ENCODE data around the gene PRSS48.

The PRSS48 gene

DNA sequence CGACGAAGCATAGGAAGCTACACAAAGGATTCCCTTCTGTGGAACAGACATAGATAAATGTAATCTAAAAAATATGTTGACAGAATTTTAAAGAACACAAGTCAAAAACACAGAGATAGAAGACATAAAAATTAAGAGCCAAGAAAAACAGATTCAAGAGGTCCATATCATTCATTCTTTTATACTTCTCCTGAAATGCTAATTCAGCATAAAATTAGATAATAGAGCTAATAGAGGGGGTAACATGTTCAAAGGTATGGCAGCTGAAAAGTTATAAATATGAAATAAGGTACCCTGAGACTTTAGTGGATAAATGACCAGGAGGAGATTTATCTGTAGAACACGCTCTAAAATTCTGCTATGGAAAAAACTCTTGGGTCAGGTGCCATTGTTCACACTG, 37.4 kb upstream of the PRSS48 start:
- Histone ChIP-seq H3K4me2 (ENCODE audit: low read length) (no peak overlapping the region), H3K9me3 (ENCODE audit: control insufficient read depth, low read length) (no peaks in the 10 kb centered on the region), H3K79me2 (no peaks in the 10 kb centered on the region), H3K9ac (no peak overlapping the region), H2AFZ (no peak overlapping the region), H3K27ac (no peak overlapping the region), H3K36me3 (ENCODE audit: control insufficient read depth, insufficient read depth, low read length) (no peaks in the 10 kb centered on the region), H3K4me1 (no peaks in the 10 kb centered on the region), H3K27me3 (ENCODE audit: control insufficient read depth, insufficient read depth, low read length) (no peaks in the 10 kb centered on the region), H3K4me3 (ENCODE audit: low read depth, low read length) (no peak overlapping the region)
- TF ChIP-seq CTCF (IDR thresholded peaks at IDR 0.05): no peak

GRCh38 chr4:151242305-151242704, 34.7 kb upstream of the PRSS48 start:
- no peaks in the 10 kb centered on the region for H3K36me3 ChIP-seq (ENCODE audit: control insufficient read depth, insufficient read depth, low read length)
- H3K27ac ChIP-seq: no peak overlapping the region
- H3K4me1 ChIP-seq: no peaks in the 10 kb centered on the region
- TF ChIP-seq CTCF (IDR thresholded peaks at IDR 0.05): no peak
- no peak overlapping the region for H3K4me2 ChIP-seq (ENCODE audit: low read length)
- no peaks in the 10 kb centered on the region for H3K79me2 ChIP-seq
- H3K27me3 ChIP-seq (ENCODE audit: control insufficient read depth, insufficient read depth, low read length): no peaks in the 10 kb centered on the region
- no peak overlapping the region for H3K9ac ChIP-seq
- H3K4me3 ChIP-seq (ENCODE audit: low read depth, low read length): no peak overlapping the region
- no peaks in the 10 kb centered on the region for H3K9me3 ChIP-seq (ENCODE audit: control insufficient read depth, low read length)
- H2AFZ ChIP-seq: no peak overlapping the region

GRCh38 chr4:151246742-151247141, 30.2 kb upstream of the PRSS48 start:
- Histone ChIP-seq H3K9me3 (ENCODE audit: control insufficient read depth, low read length) (no peaks in the 10 kb centered on the region), H3K4me2 (ENCODE audit: low read length) (no peak overlapping the region), H3K27ac (no peak overlapping the region), H3K9ac (no peak overlapping the region), H3K36me3 (ENCODE audit: control insufficient read depth, insufficient read depth, low read length) (no peaks in the 10 kb centered on the region), H3K4me1 (no peaks in the 10 kb centered on the region), H3K27me3 (ENCODE audit: control insufficient read depth, insufficient read depth, low read length) (no peaks in the 10 kb centered on the region), H3K4me3 (ENCODE audit: low read depth, low read length) (no peak overlapping the region), H3K79me2 (no peaks in the 10 kb centered on the region), H2AFZ (no peak overlapping the region)
- TF ChIP-seq CTCF (IDR thresholded peaks at IDR 0.05): no peak

- H3K4me1 ChIP-seq: no peaks in the 10 kb centered on the region
These were observed 29.6 kb upstream of the PRSS48 start for GRCh38 chr4:151247395-151247794.

More at GRCh38 chr4:151247395-151247794, 29.6 kb upstream of the PRSS48 start:
- no peak overlapping the region for H2AFZ ChIP-seq
- H3K9me3 ChIP-seq (ENCODE audit: control insufficient read depth, low read length): no peaks in the 10 kb centered on the region
- no peak overlapping the region for H3K4me3 ChIP-seq (ENCODE audit: low read depth, low read length)
- H3K27me3 ChIP-seq (ENCODE audit: control insufficient read depth, insufficient read depth, low read length): no peaks in the 10 kb centered on the region
- no peaks in the 10 kb centered on the region for H3K79me2 ChIP-seq
- no peak for TF ChIP-seq CTCF (IDR thresholded peaks at IDR 0.05)
- H3K9ac ChIP-seq: no peak overlapping the region
- H3K4me2 ChIP-seq (ENCODE audit: low read length): no peak overlapping the region
- no peaks in the 10 kb centered on the region for H3K36me3 ChIP-seq (ENCODE audit: control insufficient read depth, insufficient read depth, low read length)
- no peak overlapping the region for H3K27ac ChIP-seq
